HepG2 (cell line): ENCODE data around the gene COPE. TPM values are rescaled to one million over a fixed set of nuclear protein-coding genes. Genes with fewer than 3 reads are reported as not detected.

Experiments used
- ATF7 ChIP-seq, 2 experiments: fragments of 450-650 bp in 1 of 2; sonication (generic) in 1 of 2; formaldehyde crosslinking in 1 of 2; IDR thresholded peaks; 2 replicates each; pipeline versions ENCODE4 v1.4.0 to v1.6.1; 2016 to 2020; ENCODE audit warnings: antibody characterized with exemption in 1 of 2, mild to moderate bottlenecking in 1 of 2, missing genetic modification reagents in 1 of 2
- CHD2 ChIP-seq: IDR thresholded peaks from 2 replicates; pipeline ENCODE4 v1.6.1; 2011; ENCODE audit warnings: low read depth, low read length, improper control_type of control experiment
- EHMT2 ChIP-seq: fragments of 200-600 bp; sonication (generic); IDR thresholded peaks from 2 replicates; pipeline ENCODE4 v1.7.0; 2017; ENCODE audit warnings: antibody characterized with exemption, low read depth, low read length, borderline replicate concordance
- FOXJ3 ChIP-seq: sonication (generic); formaldehyde crosslinking; IDR thresholded peaks from 2 replicates; pipeline ENCODE4 v1.4.0; 2020; ENCODE audit warnings: missing genetic modification reagents, mild to moderate bottlenecking, borderline replicate concordance
- HMGA1 ChIP-seq: sonication (generic); formaldehyde crosslinking; conservative IDR thresholded peaks from 2 replicates; pipeline ENCODE4 v1.4.0; 2020; ENCODE audit warnings: missing genetic modification reagents
- HNRNPUL1 ChIP-seq: fragments of 200-400 bp; formaldehyde crosslinking; IDR thresholded peaks from 2 replicates; pipeline ENCODE4 v1.6.1; 2017; ENCODE audit warnings: low read depth, mild to moderate bottlenecking, low read length, moderate library complexity
- KLF13 ChIP-seq: sonication (generic); formaldehyde crosslinking; IDR thresholded peaks from 2 replicates; pipeline ENCODE4 v1.4.0; 2020; ENCODE audit warnings: mild to moderate bottlenecking, missing genetic modification reagents
- PITX1 ChIP-seq: sonication (generic); formaldehyde crosslinking; IDR thresholded peaks from 2 replicates; pipeline ENCODE4 v1.5.1; 2020; ENCODE audit warnings: mild to moderate bottlenecking, missing genetic modification reagents
- REST ChIP-seq, 2 experiments: IDR thresholded peaks; 2 replicates each; pipeline ENCODE4 v1.6.1; 2011 to 2012; ENCODE audit warnings: low read length in 2 of 2, borderline replicate concordance in 1 of 2, low read depth in 1 of 2, mild to moderate bottlenecking in 1 of 2, moderate library complexity in 1 of 2
- SNAPC2 ChIP-seq: sonication (generic); formaldehyde crosslinking; IDR thresholded peaks from 2 replicates; pipeline ENCODE4 v1.8.1; 2022; ENCODE audit warnings: mild to moderate bottlenecking, missing genetic modification reagents
- SP140L ChIP-seq: sonication (generic); formaldehyde crosslinking; IDR thresholded peaks from 2 replicates; pipeline ENCODE4 v1.4.0; 2020; ENCODE audit warnings: missing genetic modification reagents, borderline replicate concordance
- SP5 ChIP-seq: IDR thresholded peaks from 2 replicates; pipeline ENCODE4 v1.6.1; 2016; ENCODE audit warnings: low read depth, borderline replicate concordance
- ZBTB1 ChIP-seq: sonication (generic); formaldehyde crosslinking; IDR thresholded peaks from 2 replicates; pipeline ENCODE4 v1.4.0; 2020; ENCODE audit warnings: missing genetic modification reagents, borderline replicate concordance
- ZBTB7B ChIP-seq: sonication (generic); formaldehyde crosslinking; IDR thresholded peaks from 2 replicates; pipeline ENCODE4 v1.4.0; 2020; ENCODE audit warnings: missing genetic modification reagents
- ZNF337 ChIP-seq: sonication (generic); formaldehyde crosslinking; IDR thresholded peaks from 2 replicates; pipeline ENCODE4 v1.5.1; 2020; ENCODE audit warnings: missing genetic modification reagents, low read depth, mild to moderate bottlenecking, borderline replicate concordance
- ZNF747 ChIP-seq: sonication (generic); formaldehyde crosslinking; IDR thresholded peaks from 2 replicates; pipeline ENCODE4 v1.8.1; 2023; ENCODE audit warnings: missing genetic modification reagents, mild to moderate bottlenecking, borderline replicate concordance
- polyA plus RNA-seq, 8 experiments: library from polyadenylated mRNA; depleted of rRNA in 3 of 8; stranded (reverse) in 7 of 8; unstranded in 1 of 8; fragments of >200 nt; fragmentation: Illumina TruSeq in 4 of 8; extraction: Trizol in 4 of 8; gene quantifications; 2 replicates each; pipeline versions ENCODE4 v1.2.1 to v1.2.3, GENCODE V29; 2011 to 2016; ENCODE audit warnings: low read depth in 4 of 8, missing spikeins in 1 of 8, mixed read lengths in 1 of 8; ENCODE audit not compliant: insufficient read depth in 1 of 8
- total RNA-seq, 5 experiments: library from RNA; depleted of rRNA; stranded (reverse); fragments of >200 nt; fragmentation: Illumina TruSeq; extraction: Trizol; gene quantifications; 2 replicates each; pipeline ENCODE4 v1.2.3, GENCODE V29; 2016; ENCODE audit warnings: low read depth in 1 of 5
- TF ChIP-seq, protein P1 (sequence below): sonication (generic); formaldehyde crosslinking; IDR thresholded peaks from 2 replicates; pipeline ENCODE4 v1.9.0; 2021; ENCODE audit warnings: missing genetic modification reagents, borderline replicate concordance
- TF ChIP-seq, protein P2 (sequence below): sonication (generic); formaldehyde crosslinking; conservative IDR thresholded peaks from 2 replicates; pipeline ENCODE4 v1.4.0; 2020; ENCODE audit warnings: missing genetic modification reagents
- TF ChIP-seq, protein P3 (sequence below): sonication (generic); formaldehyde crosslinking; IDR thresholded peaks from 2 replicates; pipeline ENCODE4 v1.9.0; 2021; ENCODE audit warnings: missing genetic modification reagents, mild to moderate bottlenecking, borderline replicate concordance

COPE gene
- total and polyA plus RNA-seq, 2 of the 13 experiments (the other 11 are each of a cell fraction or from before 2014, with no cell fraction given), result 189 to 205 TPM

DNA sequence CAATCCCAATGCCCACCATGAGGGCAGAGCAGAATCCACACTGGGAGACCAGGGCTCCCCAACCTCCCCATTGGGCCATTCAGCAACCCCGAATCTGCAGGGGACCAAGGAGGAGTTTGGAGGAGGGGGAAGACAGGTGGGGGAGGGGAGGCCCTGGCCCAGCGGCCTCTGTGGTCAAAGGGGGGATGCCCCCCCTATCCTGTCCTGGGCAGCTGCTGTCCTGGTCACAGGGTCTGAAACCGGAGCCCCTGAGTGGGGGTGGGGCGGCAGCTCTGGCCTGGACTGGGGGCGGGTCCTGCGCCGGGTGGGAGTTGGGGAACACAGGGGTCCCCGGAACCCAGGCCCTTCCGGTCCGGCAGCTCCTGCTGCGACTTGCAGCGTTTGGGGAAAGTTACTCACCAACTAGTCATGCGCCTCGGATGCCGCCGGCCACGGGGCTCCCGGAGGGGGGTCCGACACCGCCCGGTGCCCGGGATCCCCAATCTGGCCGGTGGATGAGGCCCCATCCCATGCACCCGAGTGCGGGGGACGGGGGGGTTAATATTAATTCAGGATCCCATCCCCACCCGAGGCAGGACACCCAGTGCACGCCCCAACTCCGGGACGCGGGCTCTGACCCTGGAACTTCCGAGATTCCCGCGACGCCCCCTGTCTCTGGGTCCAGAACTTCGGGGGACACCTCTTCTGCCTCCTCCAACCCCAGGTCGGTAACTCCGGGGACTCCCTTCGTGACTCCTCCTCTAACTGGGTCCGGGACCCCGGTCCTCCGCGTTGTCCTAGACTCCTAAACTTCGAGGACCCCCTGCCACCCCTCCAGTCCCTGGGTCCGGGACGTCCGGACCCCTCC, 21.0 kb upstream of the COPE start (continued):
- TF ChIP-seq REST (IDR thresholded peaks at IDR 0.05; ENCODE audit: borderline replicate concordance in 1 of 2, low read depth in 1 of 2, low read length in 2 of 2), result no peak
- TF ChIP-seq HMGA1, result no peak
- no peak for TF ChIP-seq ZNF337 (CRISPR knock-in tag)
- TF ChIP-seq ZBTB1 (CRISPR knock-in tag), result no peak
- TF ChIP-seq, protein P1, sequence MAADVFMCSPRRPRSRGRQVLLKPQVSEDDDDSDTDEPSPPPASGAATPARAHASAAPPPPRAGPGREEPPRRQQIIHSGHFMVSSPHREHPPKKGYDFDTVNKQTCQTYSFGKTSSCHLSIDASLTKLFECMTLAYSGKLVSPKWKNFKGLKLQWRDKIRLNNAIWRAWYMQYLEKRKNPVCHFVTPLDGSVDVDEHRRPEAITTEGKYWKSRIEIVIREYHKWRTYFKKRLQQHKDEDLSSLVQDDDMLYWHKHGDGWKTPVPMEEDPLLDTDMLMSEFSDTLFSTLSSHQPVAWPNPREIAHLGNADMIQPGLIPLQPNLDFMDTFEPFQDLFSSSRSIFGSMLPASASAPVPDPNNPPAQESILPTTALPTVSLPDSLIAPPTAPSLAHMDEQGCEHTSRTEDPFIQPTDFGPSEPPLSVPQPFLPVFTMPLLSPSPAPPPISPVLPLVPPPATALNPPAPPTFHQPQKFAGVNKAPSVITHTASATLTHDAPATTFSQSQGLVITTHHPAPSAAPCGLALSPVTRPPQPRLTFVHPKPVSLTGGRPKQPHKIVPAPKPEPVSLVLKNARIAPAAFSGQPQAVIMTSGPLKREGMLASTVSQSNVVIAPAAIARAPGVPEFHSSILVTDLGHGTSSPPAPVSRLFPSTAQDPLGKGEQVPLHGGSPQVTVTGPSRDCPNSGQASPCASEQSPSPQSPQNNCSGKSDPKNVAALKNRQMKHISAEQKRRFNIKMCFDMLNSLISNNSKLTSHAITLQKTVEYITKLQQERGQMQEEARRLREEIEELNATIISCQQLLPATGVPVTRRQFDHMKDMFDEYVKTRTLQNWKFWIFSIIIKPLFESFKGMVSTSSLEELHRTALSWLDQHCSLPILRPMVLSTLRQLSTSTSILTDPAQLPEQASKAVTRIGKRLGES (CRISPR knock-in tag), result no peak
- no peak for TF ChIP-seq CHD2
- TF ChIP-seq, protein P2, sequence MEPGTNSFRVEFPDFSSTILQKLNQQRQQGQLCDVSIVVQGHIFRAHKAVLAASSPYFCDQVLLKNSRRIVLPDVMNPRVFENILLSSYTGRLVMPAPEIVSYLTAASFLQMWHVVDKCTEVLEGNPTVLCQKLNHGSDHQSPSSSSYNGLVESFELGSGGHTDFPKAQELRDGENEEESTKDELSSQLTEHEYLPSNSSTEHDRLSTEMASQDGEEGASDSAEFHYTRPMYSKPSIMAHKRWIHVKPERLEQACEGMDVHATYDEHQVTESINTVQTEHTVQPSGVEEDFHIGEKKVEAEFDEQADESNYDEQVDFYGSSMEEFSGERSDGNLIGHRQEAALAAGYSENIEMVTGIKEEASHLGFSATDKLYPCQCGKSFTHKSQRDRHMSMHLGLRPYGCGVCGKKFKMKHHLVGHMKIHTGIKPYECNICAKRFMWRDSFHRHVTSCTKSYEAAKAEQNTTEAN, result no peak
- TF ChIP-seq FOXJ3, result no peak
- TF ChIP-seq SP5, result 0 out of 2 replicates have a peak, but pooled peaks have one; percentile 13
- TF ChIP-seq ATF7 (IDR thresholded peaks at IDR 0.05), result no peak
- TF ChIP-seq ATF7 (CRISPR knock-in tag; IDR thresholded peaks at IDR 0.05), result no peak
- no peak for TF ChIP-seq KLF13
- no peak for TF ChIP-seq EHMT2
- TF ChIP-seq, protein P3, sequence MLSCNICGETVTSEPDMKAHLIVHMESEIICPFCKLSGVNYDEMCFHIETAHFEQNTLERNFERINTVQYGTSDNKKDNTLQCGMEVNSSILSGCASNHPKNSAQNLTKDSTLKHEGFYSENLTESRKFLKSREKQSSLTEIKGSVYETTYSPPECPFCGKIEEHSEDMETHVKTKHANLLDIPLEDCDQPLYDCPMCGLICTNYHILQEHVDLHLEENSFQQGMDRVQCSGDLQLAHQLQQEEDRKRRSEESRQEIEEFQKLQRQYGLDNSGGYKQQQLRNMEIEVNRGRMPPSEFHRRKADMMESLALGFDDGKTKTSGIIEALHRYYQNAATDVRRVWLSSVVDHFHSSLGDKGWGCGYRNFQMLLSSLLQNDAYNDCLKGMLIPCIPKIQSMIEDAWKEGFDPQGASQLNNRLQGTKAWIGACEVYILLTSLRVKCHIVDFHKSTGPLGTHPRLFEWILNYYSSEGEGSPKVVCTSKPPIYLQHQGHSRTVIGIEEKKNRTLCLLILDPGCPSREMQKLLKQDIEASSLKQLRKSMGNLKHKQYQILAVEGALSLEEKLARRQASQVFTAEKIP (CRISPR knock-in tag), result no peak
- TF ChIP-seq HNRNPUL1, result no peak
- peak; percentile 49; the same call in 1 of the 2 replicates for TF ChIP-seq ZBTB7B (CRISPR knock-in tag)
- TF ChIP-seq SNAPC2, result no peak
- TF ChIP-seq SP140L (CRISPR knock-in tag), result no peak
- no peak for TF ChIP-seq PITX1 (CRISPR knock-in tag)
- no peak; the same call in 1 of the 2 replicates for TF ChIP-seq ZNF747 (CRISPR knock-in tag)
